IPS-15b (cell line): ENCODE measurements around the gene MMP3.

Experiments used
- H3K27me3 ChIP-seq: one replicate; pipeline ENCODE4 v1.6.1; 2013; ENCODE audit warnings: low read length; ENCODE audit not compliant: control insufficient read depth, insufficient read depth
- H3K36me3 ChIP-seq: one replicate; pipeline ENCODE4 v1.6.1; 2013; ENCODE audit warnings: low read length; ENCODE audit not compliant: control insufficient read depth, insufficient read depth
- H3K4me1 ChIP-seq: one replicate; pipeline ENCODE4 v1.6.1; 2013; ENCODE audit warnings: mild to moderate bottlenecking, low read length; ENCODE audit not compliant: control insufficient read depth, insufficient read depth
- H3K4me3 ChIP-seq: one replicate; pipeline ENCODE4 v1.5.1; 2013; ENCODE audit warnings: low read depth, low read length
- H3K9ac ChIP-seq: one replicate; pipeline ENCODE4 v1.6.1; 2013; ENCODE audit warnings: low read depth, mild to moderate bottlenecking, low read length
- H3K9me3 ChIP-seq: one replicate; pipeline ENCODE4 v1.6.1; 2013; ENCODE audit warnings: mild to moderate bottlenecking, low read length; ENCODE audit not compliant: control insufficient read depth, insufficient read depth

Gene MMP3

GRCh38 chr11:102853055-102853454 is 9.6 kb upstream of the MMP3 start:
- H3K36me3 ChIP-seq, result no peaks in the 10 kb centered on the region
- H3K9ac ChIP-seq, result no peak overlapping the region
- no peaks in the 10 kb centered on the region for H3K27me3 ChIP-seq
- H3K9me3 ChIP-seq, result no peaks in the 10 kb centered on the region
- H3K4me3 ChIP-seq, result no peak overlapping the region
- no peaks in the 10 kb centered on the region for H3K4me1 ChIP-seq

GRCh38 chr11:102850973-102851745 is 7.8 kb upstream of the MMP3 start:
- no peak overlapping the region for H3K4me3 ChIP-seq

GRCh38 chr11:102849311-102849710 is 5.9 kb upstream of the MMP3 start:
- Histone ChIP-seq H3K4me1 (no peaks in the 10 kb centered on the region), H3K36me3 (no peaks in the 10 kb centered on the region), H3K9me3 (no peaks in the 10 kb centered on the region), H3K9ac (no peak overlapping the region), H3K27me3 (no peaks in the 10 kb centered on the region), H3K4me3 (no peak overlapping the region)

More at GRCh38 chr11:102850973-102851745, 7.8 kb upstream of the MMP3 start:
- H3K9me3 ChIP-seq, result no peaks in the 10 kb centered on the region
- H3K4me1 ChIP-seq, result no peaks in the 10 kb centered on the region
- H3K36me3 ChIP-seq, result no peaks in the 10 kb centered on the region
- H3K9ac ChIP-seq, result no peak overlapping the region
- H3K27me3 ChIP-seq, result no peaks in the 10 kb centered on the region

- no peak overlapping the region for H3K9ac ChIP-seq
- H3K4me1 ChIP-seq, result no peaks in the 10 kb centered on the region
- no peak overlapping the region for H3K4me3 ChIP-seq
- no peaks in the 10 kb centered on the region for H3K9me3 ChIP-seq
- H3K27me3 ChIP-seq, result no peaks in the 10 kb centered on the region
- no peaks in the 10 kb centered on the region for H3K36me3 ChIP-seq
These were observed 2.9 kb upstream of the MMP3 start for GRCh38 chr11:102846292-102846691.

GRCh38 chr11:102842930-102843329 is 479 bp downstream of the MMP3 start:
- H3K36me3 ChIP-seq, result no peaks in the 10 kb centered on the region
- no peak overlapping the region for H3K9ac ChIP-seq
- H3K9me3 ChIP-seq, result no peaks in the 10 kb centered on the region
- H3K4me3 ChIP-seq, result no peak overlapping the region
- no peaks in the 10 kb centered on the region for H3K27me3 ChIP-seq
- no peaks in the 10 kb centered on the region for H3K4me1 ChIP-seq

- H3K4me3 ChIP-seq, result no peak overlapping the region
- no peak overlapping the region for H3K9ac ChIP-seq
- peaks cover 11% of the 10 kb centered on the region for H3K4me1 ChIP-seq
- no peaks in the 10 kb centered on the region for H3K27me3 ChIP-seq
- H3K9me3 ChIP-seq, result no peaks in the 10 kb centered on the region
- no peaks in the 10 kb centered on the region for H3K36me3 ChIP-seq
These were observed 3.4 kb downstream of the MMP3 start for GRCh38 chr11:102840018-102840417.

GRCh38 chr11:102837646-102838045 is 5.8 kb downstream of the MMP3 start:
- H3K9ac ChIP-seq, result no peak overlapping the region
- H3K4me1 ChIP-seq, result peaks cover 11% of the 10 kb centered on the region
- no peak overlapping the region for H3K4me3 ChIP-seq
- no peaks in the 10 kb centered on the region for H3K9me3 ChIP-seq
- H3K36me3 ChIP-seq, result no peaks in the 10 kb centered on the region
- H3K27me3 ChIP-seq, result no peaks in the 10 kb centered on the region

- Histone ChIP-seq H3K9ac (no peak overlapping the region), H3K36me3 (no peaks in the 10 kb centered on the region), H3K27me3 (no peaks in the 10 kb centered on the region), H3K4me3 (no peak overlapping the region), H3K4me1 (peaks cover 11% of the 10 kb centered on the region), H3K9me3 (no peaks in the 10 kb centered on the region)
These were observed 6.3 kb downstream of the MMP3 start for GRCh38 chr11:102837156-102837555.

- Histone ChIP-seq H3K9ac (peak overlapping the region; percentile 4), H3K27me3 (no peaks in the 10 kb centered on the region), H3K4me3 (no peak overlapping the region), H3K4me1 (peaks cover 11% of the 10 kb centered on the region), H3K36me3 (no peaks in the 10 kb centered on the region), H3K9me3 (no peaks in the 10 kb centered on the region)
These were observed 7.0 kb downstream of the MMP3 start for GRCh38 chr11:102836290-102836875.

- no peaks in the 10 kb centered on the region for H3K27me3 ChIP-seq
- no peaks in the 10 kb centered on the region for H3K36me3 ChIP-seq
- no peak overlapping the region for H3K4me3 ChIP-seq
- H3K9me3 ChIP-seq, result no peaks in the 10 kb centered on the region
- H3K9ac ChIP-seq, result no peak overlapping the region
- peaks cover 11% of the 10 kb centered on the region for H3K4me1 ChIP-seq
These were observed 9.7 kb downstream of the MMP3 start for GRCh38 chr11:102833731-102834130.

GRCh38 chr11:102832612-102833011 is 10.8 kb downstream of the MMP3 start:
- peaks cover 11% of the 10 kb centered on the region for H3K4me1 ChIP-seq
- no peaks in the 10 kb centered on the region for H3K36me3 ChIP-seq
- no peaks in the 10 kb centered on the region for H3K9me3 ChIP-seq
- H3K9ac ChIP-seq, result no peak overlapping the region
- no peaks in the 10 kb centered on the region for H3K27me3 ChIP-seq
- H3K4me3 ChIP-seq, result no peak overlapping the region
